Breast epithelium (tissue), 4 donors: Measurements from ENCODE around the gene RBM33. TPM values are rescaled to one million over a fixed set of nuclear protein-coding genes. Genes with fewer than 3 reads are reported as not detected.

Experiments used
- DNase-seq, 2 donors: peaks; one replicate each; pipeline ENCODE4 v3.0.0-alpha.2; 2019; ENCODE audit warnings: low spot score in 2 of 2
- H3K27ac ChIP-seq, 2 donors: fragments of 200-600 bp; sonication (generic) in 1 of 2; one replicate each; pipeline ENCODE4 v1.5.1; 2016 to 2019; ENCODE audit warnings: mild to moderate bottlenecking in 1 of 2
- H3K27me3 ChIP-seq, 2 donors: fragments of 200-600 bp; sonication (generic) in 1 of 2; one replicate each; pipeline versions ENCODE4 v1.5.1 to v1.6.0; 2017 to 2019; ENCODE audit warnings: control low read depth in 1 of 2, mild to moderate bottlenecking in 1 of 2
- H3K36me3 ChIP-seq: fragments of 200-600 bp; one replicate; pipeline ENCODE4 v1.5.1; 2019
- H3K4me1 ChIP-seq, 2 donors: fragments of 200-600 bp; sonication (generic); one replicate each; pipeline ENCODE4 v1.5.1; 2016 to 2019; ENCODE audit warnings: control low read depth in 1 of 2
- H3K4me3 ChIP-seq, 3 donors: fragments of 200-600 bp; sonication (generic); 1 replicate in 2 of 3; 2 replicates in 1 of 3; pipeline ENCODE4 v1.5.1; 2016 to 2019; ENCODE audit warnings: mild to moderate bottlenecking in 3 of 3, moderate library complexity in 2 of 3
- H3K9me3 ChIP-seq, 2 donors: fragments of 200-600 bp; sonication (generic) in 1 of 2; one replicate each; pipeline ENCODE4 v1.5.1; 2016 to 2019; ENCODE audit warnings: control low read depth in 1 of 2
- CTCF ChIP-seq, 3 donors: fragments of 450-650 bp; IDR thresholded peaks; one replicate each; pipeline ENCODE4 v1.5.1; 2016 to 2017; ENCODE audit warnings: antibody characterized with exemption in 3 of 3, mild to moderate bottlenecking in 3 of 3, moderate library complexity in 3 of 3
- POLR2A ChIP-seq: fragments of 450-650 bp; IDR thresholded peaks from one replicate; pipeline ENCODE4 v1.6.1; 2016; ENCODE audit warnings: antibody characterized with exemption, mild to moderate bottlenecking, moderate library complexity
- POLR2AphosphoS5 ChIP-seq, 3 donors: sonication (generic); formaldehyde crosslinking; IDR thresholded peaks; one replicate each; pipeline ENCODE4 v1.6.1; 2017; ENCODE audit warnings: antibody characterized with exemption in 3 of 3
- intact Hi-C: fragments of 100-400 bp; cut with DNase I; formaldehyde crosslinking; loops from one replicate; pipeline ENCODE4 v1.15.1; 2023; ENCODE audit warnings: low total_unique reads
- total RNA-seq, 3 donors: library from RNA; depleted of rRNA; stranded (reverse); fragments of >200 nt; gene quantifications; one replicate each; pipeline ENCODE4 v1.1.0, GENCODE V29; 2016

Gene RBM33
- total RNA-seq, 3 donors from 2014 or later, result 34.9 to 58.8 (median 46.5) TPM

- H3K9me3 ChIP-seq, result no peaks in the 10 kb centered on the region
- H3K4me1 ChIP-seq, result no peaks in the 10 kb centered on the region
- TF ChIP-seq CTCF (IDR thresholded peaks at IDR 0.05) (no peak), POLR2A (no peak), POLR2AphosphoS5 (IDR thresholded peaks at IDR 0.05) (no peak)
Observed at GRCh38 chr7:155750255-155751125, 106.0 kb downstream of the RBM33 start.

GRCh38 chr7:155751409-155751808 lies 106.9 kb downstream of the RBM33 start:
- Histone ChIP-seq H3K36me3 (no peaks in the 10 kb centered on the region), H3K27ac (no peak overlapping the region), H3K9me3 (no peaks in the 10 kb centered on the region), H3K27me3 (no peaks in the 10 kb centered on the region), H3K4me1 (no peaks in the 10 kb centered on the region), H3K4me3 (no peak overlapping the region)
- TF ChIP-seq CTCF (IDR thresholded peaks at IDR 0.05) (no peak), POLR2AphosphoS5 (IDR thresholded peaks at IDR 0.05) (no peak), POLR2A (no peak)
- no peak for DNase-seq
- intact Hi-C loops, result loop anchor here (5.0 kb wide), 1 partner anchor 384 kb away; no protein-coding TSS in a partner anchor

More at GRCh38 chr7:155750255-155751125, 106.0 kb downstream of the RBM33 start:
- Histone ChIP-seq H3K4me3 (no peak overlapping the region), H3K27ac (no peak overlapping the region), H3K36me3 (no peaks in the 10 kb centered on the region), H3K27me3 (no peaks in the 10 kb centered on the region)
- intact Hi-C loops, result loop anchor here (5.0 kb wide), 1 partner anchor 383 kb away; no protein-coding TSS in a partner anchor
- no peak for DNase-seq

GRCh38 chr7:155752756-155753445 lies 108.4 kb downstream of the RBM33 start:
- no peaks in the 10 kb centered on the region for H3K27me3 ChIP-seq
- no peak overlapping the region for H3K4me3 ChIP-seq
- no peak overlapping the region for H3K27ac ChIP-seq
- H3K4me1 ChIP-seq, result no peaks in the 10 kb centered on the region
- intact Hi-C loops, result loop anchor here (5.0 kb wide), 1 partner anchor 386 kb away; no protein-coding TSS in a partner anchor
- no peaks in the 10 kb centered on the region for H3K9me3 ChIP-seq
- no peak for DNase-seq
- no peak for TF ChIP-seq POLR2AphosphoS5 (IDR thresholded peaks at IDR 0.05)
- TF ChIP-seq CTCF (IDR thresholded peaks at IDR 0.05), result no peak
- TF ChIP-seq POLR2A, result no peak
- no peaks in the 10 kb centered on the region for H3K36me3 ChIP-seq

- no peaks in the 10 kb centered on the region for H3K27me3 ChIP-seq
- no peak overlapping the region for H3K4me3 ChIP-seq
- no peak overlapping the region for H3K27ac ChIP-seq
- intact Hi-C loops, result loop anchor here (5.0 kb wide), 1 partner anchor 386 kb away; no protein-coding TSS in a partner anchor
- H3K4me1 ChIP-seq, result no peaks in the 10 kb centered on the region
- H3K9me3 ChIP-seq, result no peaks in the 10 kb centered on the region
- no peaks in the 10 kb centered on the region for H3K36me3 ChIP-seq
- no peak for TF ChIP-seq CTCF (IDR thresholded peaks at IDR 0.05)
- TF ChIP-seq POLR2A, result no peak
- no peak for TF ChIP-seq POLR2AphosphoS5 (IDR thresholded peaks at IDR 0.05)
- no peak for DNase-seq
Observed at GRCh38 chr7:155753446-155753965, 109.0 kb downstream of the RBM33 start.
